HG03095 (cell line): ENCODE data around the gene CTU2.

Experiments used
- ATAC-seq: cut with Tn5 transposase; IDR thresholded peaks from one replicate; pipeline ENCODE4 v1.9.1; 2021; ENCODE audit warnings: moderate library complexity; ENCODE audit not compliant: unreplicated experiment

CTU2 gene

GRCh38 chr16:88759245-88759975, 53.1 kb downstream of the CTU2 start:
- no peak for ATAC-seq

- no peak for ATAC-seq
Observed at GRCh38 chr16:88759976-88760350, 53.7 kb downstream of the CTU2 start.

GRCh38 chr16:88760424-88761142, 54.3 kb downstream of the CTU2 start:
- no peak for ATAC-seq

- ATAC-seq: no peak
Observed at GRCh38 chr16:88761143-88761534, 54.8 kb downstream of the CTU2 start.

GRCh38 chr16:88761830-88762229, 55.5 kb downstream of the CTU2 start:
- ATAC-seq: no peak

- no peak for ATAC-seq
Observed at GRCh38 chr16:88762258-88762870, 56.1 kb downstream of the CTU2 start.

- ATAC-seq: no peak
Observed at GRCh38 chr16:88762941-88763340, 56.6 kb downstream of the CTU2 start.

- ATAC-seq: no peak
Observed at GRCh38 chr16:88763502-88764053, 57.3 kb downstream of the CTU2 start.

GRCh38 chr16:88764080-88764479, 57.8 kb downstream of the CTU2 start:
- no peak for ATAC-seq

GRCh38 chr16:88764913-88765349, 58.6 kb downstream of the CTU2 start:
- no peak for ATAC-seq
